Neural progenitor cell (in vitro differentiated cells): ENCODE data around the gene CEP55. TPM values are rescaled to one million over a fixed set of nuclear protein-coding genes. Genes with fewer than 3 reads are reported as not detected.
"Not testable (repeated sequence)": the region's sequence is repeated elsewhere in the genome, so short reads cannot be mapped to it uniquely, and the experiment has no call there.

Experiments used
- DNase-seq: peaks from one replicate; pipeline ENCODE4 v3.0.0-alpha.2; 2016; ENCODE audit warnings: low spot score
- H2AFZ ChIP-seq: fragments of 200-600 bp; sonication (generic); replicated peaks from 2 replicates; pipeline ENCODE4 v1.6.1; 2016; ENCODE audit warnings: antibody characterized with exemption
- H3F3A ChIP-seq: fragments of 200-600 bp; sonication (generic); 2 replicates; pipeline ENCODE4 v1.6.1; 2016; ENCODE audit warnings: antibody characterized with exemption, low read depth
- H3K27ac ChIP-seq: fragments of 200-600 bp; sonication (generic); 2 replicates; pipeline ENCODE4 v1.5.1; 2016; ENCODE audit warnings: mild to moderate bottlenecking
- H3K27me3 ChIP-seq: fragments of 200-600 bp; sonication (generic); 2 replicates; pipeline ENCODE4 v1.6.1; 2016; ENCODE audit warnings: mild to moderate bottlenecking, moderate library complexity
- H3K36me3 ChIP-seq: fragments of 200-600 bp; sonication (generic); 2 replicates; pipeline ENCODE4 v1.5.1; 2016
- H3K4me1 ChIP-seq: fragments of 200-600 bp; sonication (generic); 2 replicates; pipeline ENCODE4 v1.6.1; 2016; ENCODE audit warnings: mixed run types
- H3K4me2 ChIP-seq: fragments of 200-600 bp; sonication (generic); 2 replicates; pipeline ENCODE4 v1.6.1; 2016
- H3K4me3 ChIP-seq: fragments of 200-600 bp; sonication (generic); 2 replicates; pipeline ENCODE4 v1.5.1; 2016
- H3K79me2 ChIP-seq: fragments of 200-600 bp; sonication (generic); 2 replicates; pipeline ENCODE4 v1.6.1; 2016; ENCODE audit warnings: low read depth
- H3K9ac ChIP-seq: fragments of 200-600 bp; sonication (generic); 2 replicates; pipeline ENCODE4 v1.6.1; 2016
- H3K9me3 ChIP-seq: fragments of 200-600 bp; sonication (generic); 2 replicates; pipeline ENCODE4 v1.5.1; 2016; ENCODE audit warnings: low read depth
- H4K20me1 ChIP-seq: fragments of 200-600 bp; sonication (generic); 2 replicates; pipeline ENCODE4 v1.6.1; 2016; ENCODE audit warnings: low read depth
- H3K27ac Mint-ChIP-seq: 3 replicates; pipeline ENCODE4 v1.8.0; 2021; ENCODE audit warnings: mixed read lengths
- H3K27me3 Mint-ChIP-seq: 2 replicates; pipeline ENCODE4 v1.8.0; 2022; ENCODE audit warnings: low read depth, mild to moderate bottlenecking, inconsistent platforms, moderate library complexity, mixed read lengths; ENCODE audit not compliant: insufficient read depth
- H3K36me3 Mint-ChIP-seq: 3 replicates; pipeline ENCODE4 v1.8.0; 2021; ENCODE audit warnings: mixed read lengths
- H3K4me1 Mint-ChIP-seq: 3 replicates; pipeline ENCODE4 v1.8.0; 2021; ENCODE audit warnings: mixed read lengths
- H3K4me3 Mint-ChIP-seq: 3 replicates; pipeline ENCODE4 v1.8.0; 2021; ENCODE audit warnings: mild to moderate bottlenecking, moderate library complexity, mixed read lengths
- H3K9me3 Mint-ChIP-seq: 3 replicates; pipeline ENCODE4 v1.8.0; 2020; ENCODE audit warnings: mixed read lengths
- CTCF ChIP-seq: fragments of 200-600 bp; sonication (generic); IDR thresholded peaks from 2 replicates; pipeline ENCODE4 v1.5.1; 2017; ENCODE audit warnings: antibody characterized with exemption, mild to moderate bottlenecking
- EZH2 ChIP-seq: fragments of 200-600 bp; sonication (generic); IDR thresholded peaks from 2 replicates; pipeline ENCODE4 v1.6.1; 2017; ENCODE audit warnings: antibody characterized with exemption, mild to moderate bottlenecking, moderate library complexity
- EZH2phosphoT487 ChIP-seq: fragments of 200-600 bp; sonication (generic); IDR thresholded peaks from 2 replicates; pipeline ENCODE4 v1.6.1; 2017; ENCODE audit warnings: antibody characterized with exemption
- total RNA-seq: library from RNA; depleted of rRNA; stranded (reverse); fragments of >200 nt; gene quantifications from 2 replicates; pipeline ENCODE4 v1.2.3, GENCODE V29; 2015; ENCODE audit warnings: low replicate concordance

The CEP55 gene
- total RNA-seq, 1 donor from 2014 or later, result 57.7 TPM

- Histone ChIP-seq H3K4me3 (no peak overlapping the region), H4K20me1 (no peaks in the 10 kb centered on the region), H3K9ac (no peak overlapping the region), H3K79me2 (no peaks in the 10 kb centered on the region), H3F3A (no peaks in the 10 kb centered on the region), H3K4me1 (no peaks in the 10 kb centered on the region), H3K27ac (no peak overlapping the region), H2AFZ (no peak overlapping the region), H3K4me2 (no peak overlapping the region), H3K27me3 (no peaks in the 10 kb centered on the region), H3K9me3 (no peaks in the 10 kb centered on the region), H3K36me3 (no peaks in the 10 kb centered on the region)
- H3K36me3 Mint-ChIP-seq, result no peaks in the 10 kb centered on the region
- no peak for TF ChIP-seq EZH2
- TF ChIP-seq EZH2phosphoT487, result no peak
- DNase-seq, result no peak
- H3K4me3 Mint-ChIP-seq, result no peak overlapping the region
- H3K27me3 Mint-ChIP-seq, result peaks cover 4% of the 10 kb centered on the region
- peaks cover 50% of the 10 kb centered on the region for H3K4me1 Mint-ChIP-seq
- H3K9me3 Mint-ChIP-seq, result peaks cover 2% of the 10 kb centered on the region
- peak overlapping the region; percentile 40 for H3K27ac Mint-ChIP-seq
These were observed 32.5 kb upstream of the CEP55 start for GRCh38 chr10:93463723-93464476.

- no peak overlapping the region for H3K4me3 Mint-ChIP-seq
- Histone ChIP-seq H3K4me1 (no peaks in the 10 kb centered on the region), H3K27me3 (no peaks in the 10 kb centered on the region), H4K20me1 (no peaks in the 10 kb centered on the region), H3K9ac (no peak overlapping the region), H3K27ac (no peak overlapping the region), H3K4me3 (no peak overlapping the region), H3K9me3 (no peaks in the 10 kb centered on the region), H3F3A (no peaks in the 10 kb centered on the region), H3K36me3 (no peaks in the 10 kb centered on the region), H3K4me2 (no peak overlapping the region), H3K79me2 (no peaks in the 10 kb centered on the region), H2AFZ (no peak overlapping the region)
- peaks cover 4% of the 10 kb centered on the region for H3K27me3 Mint-ChIP-seq
- H3K36me3 Mint-ChIP-seq, result no peaks in the 10 kb centered on the region
- no peak overlapping the region for H3K27ac Mint-ChIP-seq
- peaks cover 2% of the 10 kb centered on the region for H3K9me3 Mint-ChIP-seq
- peaks cover 43% of the 10 kb centered on the region for H3K4me1 Mint-ChIP-seq
- no peak for DNase-seq
- TF ChIP-seq EZH2phosphoT487, result no peak
- TF ChIP-seq EZH2, result no peak
- no peak for TF ChIP-seq CTCF
These were observed 31.5 kb upstream of the CEP55 start for GRCh38 chr10:93464776-93465388.

GRCh38 chr10:93465806-93466675, 30.4 kb upstream of the CEP55 start:
- no peak for TF ChIP-seq EZH2
- TF ChIP-seq CTCF, result no peak
- TF ChIP-seq EZH2phosphoT487, result no peak
- Histone ChIP-seq H3K79me2 (no peaks in the 10 kb centered on the region), H3K9ac (no peak overlapping the region), H4K20me1 (no peaks in the 10 kb centered on the region), H3F3A (no peaks in the 10 kb centered on the region), H3K4me1 (no peaks in the 10 kb centered on the region), H2AFZ (peak overlapping the region; percentile 4), H3K4me2 (no peak overlapping the region), H3K4me3 (no peak overlapping the region), H3K36me3 (no peaks in the 10 kb centered on the region), H3K27ac (no peak overlapping the region), H3K27me3 (no peaks in the 10 kb centered on the region), H3K9me3 (no peaks in the 10 kb centered on the region)
- H3K27ac Mint-ChIP-seq, result peak overlapping the region; percentile 37
- peaks cover 4% of the 10 kb centered on the region for H3K9me3 Mint-ChIP-seq
- no peaks in the 10 kb centered on the region for H3K36me3 Mint-ChIP-seq
- H3K27me3 Mint-ChIP-seq, result peaks cover 4% of the 10 kb centered on the region
- H3K4me1 Mint-ChIP-seq, result peaks cover 42% of the 10 kb centered on the region
- no peak overlapping the region for H3K4me3 Mint-ChIP-seq
- DNase-seq, result no peak

GRCh38 chr10:93467635-93468034, 28.8 kb upstream of the CEP55 start:
- not testable (repeated sequence) for H3K9me3 ChIP-seq, H3K27me3 ChIP-seq, H3K9ac ChIP-seq, H3K4me3 Mint-ChIP-seq, H3F3A ChIP-seq, H3K9me3 Mint-ChIP-seq, H3K4me1 ChIP-seq, H3K27ac Mint-ChIP-seq, H2AFZ ChIP-seq, H3K4me3 ChIP-seq, H4K20me1 ChIP-seq, H3K79me2 ChIP-seq, H3K27ac ChIP-seq, H3K27me3 Mint-ChIP-seq, DNase-seq, H3K4me2 ChIP-seq, H3K36me3 ChIP-seq, H3K36me3 Mint-ChIP-seq
- peaks cover 39% of the 10 kb centered on the region for H3K4me1 Mint-ChIP-seq
